Right atrium auricular region (tissue), 2 donors: ENCODE data around the gene MS4A15. TPM values are rescaled to one million over a fixed set of nuclear protein-coding genes. Genes with fewer than 3 reads are reported as not detected.

Experiments used
- DNase-seq: peaks from one replicate; pipeline ENCODE4 v3.0.0-alpha.2; 2019; ENCODE audit warnings: low spot score
- H3K27ac ChIP-seq, 2 donors: fragments of 200-600 bp; sonication (generic); 1 replicate in 1 of 2; 2 replicates in 1 of 2; pipeline ENCODE4 v1.5.1; 2016 to 2019
- H3K27me3 ChIP-seq, 2 donors: fragments of 200-600 bp; sonication (generic); one replicate each; pipeline versions ENCODE4 v1.5.1 to v1.6.0; 2017 to 2019
- H3K36me3 ChIP-seq: fragments of 200-600 bp; sonication (generic); one replicate; pipeline ENCODE4 v1.5.1; 2016
- H3K4me1 ChIP-seq, 2 donors: fragments of 200-600 bp; sonication (generic); one replicate each; pipeline versions ENCODE4 v1.5.1 to v1.6.0; 2017 to 2019
- H3K4me3 ChIP-seq, 2 donors: fragments of 200-600 bp; sonication (generic); 1 replicate in 1 of 2; 2 replicates in 1 of 2; pipeline ENCODE4 v1.5.1; 2017 to 2019; ENCODE audit warnings: mild to moderate bottlenecking in 1 of 2, moderate library complexity in 1 of 2
- H3K9me3 ChIP-seq, 2 donors: fragments of 200-600 bp; sonication (generic); one replicate each; pipeline ENCODE4 v1.5.1; 2019
- total RNA-seq, 2 donors: library from RNA; depleted of rRNA; stranded (reverse); fragments of >200 nt; gene quantifications; one replicate each; pipeline ENCODE4 v1.1.0, GENCODE V29; 2016
- TF ChIP-seq, protein P1 (sequence below), 2 donors: fragments of 200-600 bp; sonication (generic); IDR thresholded peaks; one replicate each; pipeline ENCODE4 v1.5.1; 2019; ENCODE audit warnings: antibody characterized with exemption in 2 of 2

Gene MS4A15
- total RNA-seq, 2 donors from 2014 or later: not detected

DNA sequence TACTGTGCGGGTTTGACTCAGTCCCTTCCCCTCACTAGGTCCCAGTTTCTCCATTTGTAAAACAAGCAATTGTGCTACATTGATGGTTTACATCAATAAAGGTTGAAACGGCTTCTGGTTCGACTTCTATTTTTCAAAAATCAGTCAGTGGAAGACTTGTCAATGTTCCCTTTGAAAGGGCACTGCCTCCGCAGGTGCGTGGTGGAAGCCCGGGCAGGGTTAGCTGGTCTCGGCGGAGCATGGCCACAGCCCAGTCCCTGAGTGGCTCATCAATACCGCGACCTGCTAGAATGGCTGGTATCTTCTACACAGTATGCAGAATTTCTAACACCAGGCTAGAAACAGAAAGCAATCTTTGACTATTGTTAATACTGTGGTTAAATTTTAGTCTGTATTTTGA is 44.5 kb downstream of the MS4A15 start:
- TF ChIP-seq, protein P1, sequence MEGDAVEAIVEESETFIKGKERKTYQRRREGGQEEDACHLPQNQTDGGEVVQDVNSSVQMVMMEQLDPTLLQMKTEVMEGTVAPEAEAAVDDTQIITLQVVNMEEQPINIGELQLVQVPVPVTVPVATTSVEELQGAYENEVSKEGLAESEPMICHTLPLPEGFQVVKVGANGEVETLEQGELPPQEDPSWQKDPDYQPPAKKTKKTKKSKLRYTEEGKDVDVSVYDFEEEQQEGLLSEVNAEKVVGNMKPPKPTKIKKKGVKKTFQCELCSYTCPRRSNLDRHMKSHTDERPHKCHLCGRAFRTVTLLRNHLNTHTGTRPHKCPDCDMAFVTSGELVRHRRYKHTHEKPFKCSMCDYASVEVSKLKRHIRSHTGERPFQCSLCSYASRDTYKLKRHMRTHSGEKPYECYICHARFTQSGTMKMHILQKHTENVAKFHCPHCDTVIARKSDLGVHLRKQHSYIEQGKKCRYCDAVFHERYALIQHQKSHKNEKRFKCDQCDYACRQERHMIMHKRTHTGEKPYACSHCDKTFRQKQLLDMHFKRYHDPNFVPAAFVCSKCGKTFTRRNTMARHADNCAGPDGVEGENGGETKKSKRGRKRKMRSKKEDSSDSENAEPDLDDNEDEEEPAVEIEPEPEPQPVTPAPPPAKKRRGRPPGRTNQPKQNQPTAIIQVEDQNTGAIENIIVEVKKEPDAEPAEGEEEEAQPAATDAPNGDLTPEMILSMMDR (IDR thresholded peaks at IDR 0.05): no peak
- no peaks in the 10 kb centered on the region for H3K4me1 ChIP-seq
- no peak overlapping the region for H3K4me3 ChIP-seq
- no peaks in the 10 kb centered on the region for H3K9me3 ChIP-seq
- no peaks in the 10 kb centered on the region for H3K36me3 ChIP-seq
- H3K27me3 ChIP-seq: no peaks in the 10 kb centered on the region
- DNase-seq: no peak
- H3K27ac ChIP-seq: no peak overlapping the region

DNA sequence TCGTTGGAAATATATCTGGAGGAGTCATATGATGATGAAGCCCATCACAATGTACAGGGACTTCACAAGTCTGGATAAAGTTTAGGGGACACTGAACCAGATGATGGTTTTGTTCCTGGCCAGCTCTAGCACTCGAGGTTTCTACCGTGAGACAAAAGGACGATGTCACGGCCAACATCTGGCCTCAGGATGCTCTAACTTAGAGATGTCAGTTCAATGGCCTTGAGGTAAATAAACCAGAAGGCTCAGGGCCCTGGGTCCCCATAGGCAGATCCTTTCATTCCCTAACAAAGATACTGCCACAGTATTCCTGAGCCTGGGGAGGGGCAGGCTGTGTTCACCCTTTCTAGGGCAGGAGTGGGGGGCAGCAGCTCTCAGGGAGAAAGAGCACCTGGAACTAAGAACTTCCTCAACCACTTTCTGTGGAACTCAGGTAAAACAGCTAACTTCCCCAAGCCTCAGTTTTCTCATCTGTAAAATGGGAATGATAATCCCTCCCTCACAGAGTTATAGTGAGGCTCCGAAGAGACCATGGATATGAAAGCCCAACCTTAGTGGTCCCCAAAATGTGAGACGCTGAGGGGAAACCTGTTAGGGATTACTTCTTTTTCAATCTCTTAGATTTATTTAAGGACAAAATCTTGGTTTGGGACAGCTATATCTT is 46.7 kb downstream of the MS4A15 start:
- H3K36me3 ChIP-seq: no peaks in the 10 kb centered on the region
- H3K27me3 ChIP-seq: no peaks in the 10 kb centered on the region
- H3K27ac ChIP-seq: no peak overlapping the region
- DNase-seq: no peak
- TF ChIP-seq, protein P1 (IDR thresholded peaks at IDR 0.05): no peak
- no peak overlapping the region for H3K4me3 ChIP-seq
- no peaks in the 10 kb centered on the region for H3K9me3 ChIP-seq
- H3K4me1 ChIP-seq: no peaks in the 10 kb centered on the region

DNA sequence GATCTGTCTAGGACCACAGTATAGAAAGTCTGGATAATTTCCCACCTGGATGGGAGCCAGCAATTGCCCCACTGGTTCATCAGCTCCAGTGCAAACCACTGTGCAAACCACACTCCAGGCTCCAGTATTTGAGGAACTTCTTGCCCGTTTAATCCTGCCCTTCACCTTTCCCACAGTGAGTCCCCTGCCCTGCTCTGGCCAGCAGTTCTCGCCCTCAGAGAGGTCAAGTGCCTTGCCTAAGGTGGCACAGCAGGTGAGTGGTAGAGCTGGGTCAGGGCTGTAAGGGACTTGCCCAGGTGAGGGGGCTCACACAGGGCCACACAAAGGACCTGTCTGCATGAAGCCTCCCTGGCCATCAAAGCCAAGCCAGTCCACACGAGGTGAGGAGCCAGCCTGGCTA is 52.6 kb downstream of the MS4A15 start:
- Histone ChIP-seq H3K9me3 (no peaks in the 10 kb centered on the region), H3K4me3 (no peak overlapping the region), H3K36me3 (no peaks in the 10 kb centered on the region), H3K27ac (no peak overlapping the region), H3K4me1 (no peaks in the 10 kb centered on the region), H3K27me3 (no peaks in the 10 kb centered on the region)
- no peak for DNase-seq
- TF ChIP-seq, protein P1 (IDR thresholded peaks at IDR 0.05): no peak

DNA sequence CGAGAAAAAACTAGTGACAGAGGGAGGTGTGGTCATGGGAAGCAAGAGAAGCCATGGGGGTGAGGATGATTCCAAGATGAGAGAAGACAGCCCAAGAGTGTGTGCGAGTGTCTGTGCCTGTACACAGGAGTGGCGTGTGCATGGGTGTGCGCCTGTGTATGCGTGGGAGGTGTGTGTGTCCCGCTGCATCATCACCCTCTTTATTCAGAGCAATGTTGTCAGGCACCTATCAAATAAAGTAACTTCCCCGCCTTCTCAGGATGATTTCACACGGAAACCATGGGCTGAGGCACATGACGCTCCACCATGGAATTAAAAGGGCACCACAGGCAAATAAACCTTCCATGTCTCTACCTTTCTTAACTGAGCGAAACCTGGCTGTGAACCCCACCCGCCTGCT is 53.0 kb downstream of the MS4A15 start:
- no peaks in the 10 kb centered on the region for H3K4me1 ChIP-seq
- DNase-seq: no peak
- no peak overlapping the region for H3K27ac ChIP-seq
- H3K27me3 ChIP-seq: no peaks in the 10 kb centered on the region
- H3K36me3 ChIP-seq: no peaks in the 10 kb centered on the region
- H3K4me3 ChIP-seq: no peak overlapping the region
- H3K9me3 ChIP-seq: no peaks in the 10 kb centered on the region
- TF ChIP-seq, protein P1 (IDR thresholded peaks at IDR 0.05): no peak

DNA sequence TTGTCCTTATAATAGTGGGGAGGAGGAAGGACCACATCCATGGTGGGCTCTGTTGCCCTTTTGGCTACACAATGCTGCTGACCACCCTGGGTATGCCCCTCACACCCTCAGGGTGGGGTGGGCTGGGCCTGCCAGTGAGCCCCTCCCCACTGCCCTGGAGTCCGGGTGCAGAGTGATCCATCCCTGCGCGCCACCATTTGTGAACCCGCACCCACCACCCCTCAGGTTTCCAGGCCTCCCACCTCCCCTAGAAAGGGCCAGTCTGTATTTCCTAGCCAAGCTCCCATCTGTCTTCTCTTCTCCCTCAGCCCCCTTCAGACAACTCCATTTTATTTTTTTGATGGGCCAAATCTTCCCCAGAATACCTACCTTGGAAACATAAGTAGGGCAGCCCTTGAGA is 53.5 kb downstream of the MS4A15 start:
- H3K27me3 ChIP-seq: no peaks in the 10 kb centered on the region
- no peak overlapping the region for H3K27ac ChIP-seq
- no peaks in the 10 kb centered on the region for H3K36me3 ChIP-seq
- no peak for DNase-seq
- H3K4me3 ChIP-seq: no peak overlapping the region
- TF ChIP-seq, protein P1 (IDR thresholded peaks at IDR 0.05): no peak
- H3K9me3 ChIP-seq: no peaks in the 10 kb centered on the region
- H3K4me1 ChIP-seq: no peaks in the 10 kb centered on the region

DNA sequence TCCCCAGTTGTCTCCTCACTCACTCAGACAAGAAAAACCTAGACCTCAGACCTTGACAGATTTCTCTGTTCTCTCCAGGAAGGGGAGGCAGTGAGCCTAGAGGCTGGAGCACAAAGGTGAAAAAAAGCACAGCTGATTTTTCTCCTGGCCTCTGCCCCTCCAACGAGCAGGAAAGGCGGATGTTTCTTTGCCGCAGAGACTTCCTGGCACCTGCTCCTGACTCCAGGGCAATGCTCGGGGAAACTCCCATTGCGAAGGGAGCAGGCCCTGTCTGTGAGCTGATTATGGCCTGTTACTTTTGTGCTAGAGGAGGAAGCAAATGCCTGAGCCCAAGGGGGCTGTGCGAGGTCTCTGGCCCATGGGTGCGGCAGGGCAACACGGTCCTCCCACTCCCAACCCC is 53.9 kb downstream of the MS4A15 start:
- no peak overlapping the region for H3K27ac ChIP-seq
- DNase-seq: no peak
- H3K27me3 ChIP-seq: no peaks in the 10 kb centered on the region
- H3K4me3 ChIP-seq: no peak overlapping the region
- no peaks in the 10 kb centered on the region for H3K4me1 ChIP-seq
- no peaks in the 10 kb centered on the region for H3K36me3 ChIP-seq
- TF ChIP-seq, protein P1 (IDR thresholded peaks at IDR 0.05): no peak
- H3K9me3 ChIP-seq: no peaks in the 10 kb centered on the region
